ENCODE data around the gene RPH3AL.

RPH3AL gene

GRCh38 chr17:353213-353837, 718 bp upstream of the RPH3AL start:
- DNase-seq (ENCODE audit: low read depth) = no peak

DNA sequence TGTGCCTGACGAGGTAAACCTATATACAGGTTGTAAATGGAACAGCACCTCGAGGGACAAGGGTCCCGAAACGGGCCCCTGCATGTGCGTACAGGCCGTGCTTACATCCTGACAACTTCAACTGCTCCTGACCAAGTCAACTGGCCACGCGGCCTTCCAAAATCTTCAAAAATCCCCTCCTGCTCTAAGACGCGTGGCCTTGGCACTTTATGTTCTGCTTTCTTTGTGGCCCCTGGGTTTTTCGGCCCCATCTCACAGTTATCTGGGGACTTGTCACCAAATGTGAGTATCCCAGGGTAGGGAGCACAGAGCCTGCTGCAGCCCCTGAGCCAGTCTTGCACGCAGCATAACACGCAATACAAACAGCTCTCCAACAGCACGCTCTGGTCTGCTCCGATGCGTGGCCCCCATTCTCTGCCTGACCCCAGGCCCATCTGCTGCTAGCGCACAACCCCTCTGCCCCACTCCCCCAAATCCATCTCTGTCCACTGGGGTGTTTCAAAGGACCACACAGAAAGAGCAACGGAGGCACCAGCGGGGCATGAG, 659 bp downstream of the RPH3AL start:
- no peak for DNase-seq (ENCODE audit: low read depth)

GRCh38 chr17:351449-351738, 1.2 kb downstream of the RPH3AL start:
- DNase-seq (ENCODE audit: low read depth) = no peak

- DNase-seq (ENCODE audit: low read depth) = peak; percentile 34
Measured at GRCh38 chr17:350706-351448, 1.7 kb downstream of the RPH3AL start.

- no peak for DNase-seq (ENCODE audit: low read depth)
Measured at GRCh38 chr17:349666-350065, 2.9 kb downstream of the RPH3AL start.

- DNase-seq (ENCODE audit: low read depth) = no peak
Measured at GRCh38 chr17:348692-349425, 3.7 kb downstream of the RPH3AL start.

GRCh38 chr17:348012-348411, 4.6 kb downstream of the RPH3AL start:
- no peak for DNase-seq (ENCODE audit: low read depth)

GRCh38 chr17:347309-347899, 5.2 kb downstream of the RPH3AL start:
- DNase-seq (ENCODE audit: low read depth) = no peak

DNA sequence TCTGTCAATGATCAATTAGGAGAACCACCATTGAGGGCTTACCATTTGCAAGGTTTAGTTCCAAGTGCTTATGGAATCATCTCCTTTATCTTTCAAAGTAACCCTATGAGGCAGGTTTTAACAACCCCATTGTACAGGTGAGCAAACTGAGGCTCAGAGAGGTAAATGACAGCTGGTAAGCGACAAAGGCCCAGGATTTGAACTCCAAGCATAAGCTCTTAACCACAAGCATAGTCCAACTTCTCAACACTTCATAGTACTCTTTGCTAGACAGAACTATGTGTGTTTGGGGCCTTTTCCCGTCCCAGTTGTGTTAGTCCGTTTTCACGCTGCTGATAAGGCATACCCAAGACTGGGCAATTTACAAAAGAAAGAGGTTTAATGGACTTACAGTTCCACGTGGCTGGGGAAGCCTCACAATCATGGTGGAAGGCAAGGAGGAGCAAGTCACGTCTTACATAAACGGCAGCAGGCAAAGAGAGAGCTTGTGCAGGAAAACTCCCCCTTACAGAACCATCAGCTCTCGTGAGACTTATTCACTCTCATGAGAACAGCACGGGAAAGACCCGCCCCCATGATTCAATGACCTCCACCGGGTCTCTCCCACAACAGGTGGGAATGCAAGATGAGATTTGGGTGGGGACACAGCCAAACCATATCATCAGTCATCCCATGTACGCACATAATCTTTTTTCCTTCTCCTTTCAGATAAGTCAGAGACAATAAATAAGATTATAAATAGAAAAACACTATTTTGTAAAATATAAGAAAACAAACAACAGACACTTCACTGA, 6.4 kb downstream of the RPH3AL start:
- no peak for DNase-seq (ENCODE audit: low read depth)

GRCh38 chr17:345261-345660, 7.3 kb downstream of the RPH3AL start:
- DNase-seq (ENCODE audit: low read depth) = no peak

DNA sequence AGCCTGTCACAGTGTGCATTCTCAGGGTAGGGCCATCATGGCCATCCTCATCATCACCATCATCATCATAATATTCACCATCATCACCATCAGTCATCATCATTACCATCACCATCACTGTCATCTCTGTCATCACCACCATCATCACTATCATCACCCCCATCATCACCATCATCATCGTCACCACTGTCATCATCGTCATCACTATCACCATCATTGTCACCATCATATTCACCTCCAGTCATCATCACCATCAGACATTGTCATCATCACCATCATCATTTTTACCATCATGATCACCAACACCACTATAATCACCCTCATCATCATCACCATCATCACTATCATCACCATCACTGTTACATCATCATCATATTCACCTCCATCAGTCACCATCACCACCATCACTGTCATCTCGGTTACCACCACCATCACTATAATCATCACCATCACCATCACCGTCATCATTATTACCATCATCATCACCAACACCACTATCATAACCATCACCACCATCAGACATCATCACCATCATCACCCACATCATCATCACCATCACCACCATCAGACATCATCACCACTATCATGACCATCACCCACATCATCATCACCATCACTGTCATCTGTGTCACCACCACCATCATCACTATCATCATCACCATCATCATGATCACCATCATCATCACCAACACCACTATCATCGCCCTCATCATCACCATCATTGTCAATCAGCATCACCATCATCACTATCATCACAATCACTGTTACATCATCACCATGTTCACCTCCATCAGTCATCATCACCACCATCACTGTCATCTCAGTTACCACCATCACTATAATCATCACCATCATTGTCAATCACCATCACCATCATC, 8.5 kb downstream of the RPH3AL start:
- DNase-seq (ENCODE audit: low read depth) = no peak

GRCh38 chr17:343211-343610, 9.4 kb downstream of the RPH3AL start:
- no peak for DNase-seq (ENCODE audit: low read depth)

DNA sequence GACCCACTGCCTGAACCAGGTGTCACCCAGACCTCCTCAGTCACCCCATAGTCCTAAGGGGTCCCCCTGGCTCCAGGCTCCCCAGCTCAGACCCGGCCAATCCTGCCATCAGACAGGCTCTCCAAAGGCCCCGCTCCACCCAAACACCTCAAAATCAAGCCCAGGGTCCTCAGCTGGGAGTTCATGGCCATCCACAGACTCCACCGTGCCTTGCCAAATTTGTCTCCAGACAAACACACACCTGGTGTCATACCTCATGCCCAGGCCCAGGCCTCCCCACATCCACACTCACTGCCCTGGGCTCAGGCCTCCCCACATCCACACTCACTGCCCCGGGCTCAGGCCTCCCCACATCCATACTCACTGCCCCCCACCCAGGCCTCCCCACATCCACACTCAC, 12.5 kb downstream of the RPH3AL start:
- no peak for DNase-seq (ENCODE audit: low read depth)

DNA sequence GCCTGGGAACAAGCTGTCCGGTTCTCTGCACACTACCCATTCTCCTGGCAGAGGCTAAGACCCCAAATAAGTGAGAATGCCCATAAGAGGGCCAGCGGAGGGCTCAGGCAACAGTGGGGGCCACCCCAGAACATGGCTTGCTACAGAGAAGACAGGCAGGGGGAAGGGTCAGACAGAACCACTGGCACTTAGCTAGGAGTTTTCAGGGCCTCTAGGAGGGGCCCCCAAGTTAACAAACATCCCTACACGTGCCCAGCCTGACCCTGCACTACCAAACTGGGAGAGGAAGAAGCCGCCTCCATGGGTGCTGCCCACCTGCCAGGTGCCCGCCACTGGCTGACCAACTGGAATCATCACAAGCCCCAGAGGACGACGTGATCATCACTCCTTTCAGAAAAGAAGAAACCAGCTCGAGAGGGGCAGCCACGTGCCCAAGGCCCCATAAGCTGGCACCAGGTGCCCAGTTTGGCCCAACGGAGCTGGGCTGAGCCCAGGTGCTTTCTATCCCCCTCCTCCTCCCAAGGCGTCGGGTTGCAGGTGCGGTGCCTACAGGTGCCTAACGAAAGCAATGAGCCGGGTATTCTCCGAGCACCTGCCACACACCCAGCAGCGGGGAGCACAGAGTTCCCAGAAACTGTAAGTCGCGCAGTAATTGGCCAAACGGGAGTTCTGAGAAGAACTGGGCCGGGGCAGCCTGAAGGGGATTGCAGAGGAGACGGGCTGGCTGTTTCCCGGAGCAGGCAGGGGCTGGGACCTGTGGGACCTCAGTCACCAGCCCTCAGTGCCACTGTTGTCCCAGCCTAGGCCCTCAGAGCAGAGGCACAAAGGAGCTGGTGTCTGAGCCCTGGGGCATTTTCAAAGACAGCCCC, 13.2 kb downstream of the RPH3AL start:
- no peak for DNase-seq (ENCODE audit: low read depth)

GRCh38 chr17:338442-339192, 14.0 kb downstream of the RPH3AL start:
- DNase-seq (ENCODE audit: low read depth) = no peak

GRCh38 chr17:337866-338265, 14.7 kb downstream of the RPH3AL start:
- no peak for DNase-seq (ENCODE audit: low read depth)

DNA sequence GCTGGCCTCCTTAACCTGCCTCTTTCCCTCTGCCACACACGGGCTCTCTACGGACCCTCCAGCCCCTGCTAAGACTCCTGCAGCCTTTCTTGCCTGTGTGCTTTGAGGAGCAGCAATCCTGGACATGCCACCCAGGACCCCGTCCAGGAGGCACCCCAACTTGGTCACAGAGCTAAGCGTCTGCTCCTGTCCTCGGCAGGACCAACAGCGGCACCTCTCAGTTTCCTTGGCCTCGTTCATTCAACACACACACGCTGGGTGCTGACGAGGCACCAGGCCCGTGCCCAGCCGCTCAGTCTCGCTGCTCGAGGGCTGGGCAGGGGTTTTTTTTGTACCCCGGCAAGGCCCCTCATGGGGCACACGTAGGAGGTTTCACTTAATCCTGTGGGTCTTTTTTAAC, 15.2 kb downstream of the RPH3AL start:
- DNase-seq (ENCODE audit: low read depth) = no peak

DNA sequence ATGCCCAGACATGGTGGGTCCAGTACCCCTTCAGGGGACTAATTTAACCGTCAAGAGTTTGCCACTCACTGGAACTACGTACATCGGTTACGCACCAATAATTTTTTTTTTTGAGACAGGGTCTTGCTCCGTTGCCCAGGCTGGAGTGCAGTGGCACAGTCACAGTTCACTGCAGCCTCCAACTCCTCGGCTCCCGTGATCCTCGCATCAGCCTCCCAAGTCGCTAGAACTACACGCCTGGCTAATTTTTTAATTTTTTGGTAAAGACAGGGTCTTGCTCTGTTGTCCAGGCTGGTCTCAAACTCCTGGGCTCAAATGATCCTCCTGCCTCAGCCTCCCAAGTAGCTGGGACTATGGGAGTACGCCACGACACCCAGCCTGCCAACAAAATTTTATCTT, 15.6 kb downstream of the RPH3AL start:
- no peak for DNase-seq (ENCODE audit: low read depth)
